IMR-90 (cell line): ENCODE measurements around the gene EREG. TPM values are rescaled to one million over a fixed set of nuclear protein-coding genes. Genes with fewer than 3 reads are reported as not detected.
A peak's percentile ranks its signal among the peaks of the same experiment; 100 is the strongest.

Experiments used
- ATAC-seq: fragments of 200-7000 bp; cut with Tn5 transposase; 2 replicates; pipeline ENCODE4 v1.9.1; 2020; ENCODE audit warnings: low read depth, mild to moderate bottlenecking, moderate library complexity
- BruUV-seq: library from RNA; stranded (reverse); fragments of 400-500 nt; replicated peaks from 2 replicates; lab custom pipeline; 2021; lab: Mats Ljungman, UMichigan
- CTCF ChIA-PET: fragments of 300-600 bp; formaldehyde crosslinking; extraction: SDS; loops from one replicate; lab custom pipeline; 2021; ENCODE audit warnings: antibody characterized with exemption; lab: Yijun Ruan, JAX
- POLR2A ChIA-PET: fragments of 300-600 bp; sonication (Branson Sonifier 250); formaldehyde crosslinking; loops from one replicate; lab custom pipeline; 2022; ENCODE audit warnings: antibody characterized with exemption; ENCODE audit not compliant: unreplicated experiment; lab: Charles Lee
- DNase-seq: peaks from one replicate; pipeline ENCODE4 v3.0.0; 2013
- H2AFZ ChIP-seq: replicated peaks from 2 replicates; pipeline ENCODE3; 2013; ENCODE audit warnings: low read length, mild to moderate bottlenecking; ENCODE audit not compliant: poor library complexity
- H2AK5ac ChIP-seq: 2 replicates; pipeline ENCODE4 v1.6.1; 2013; ENCODE audit warnings: low read depth, low read length, inconsistent platforms
- H2AK9ac ChIP-seq: replicated peaks from 2 replicates; pipeline ENCODE3; 2013; ENCODE audit warnings: mild to moderate bottlenecking, low read depth, low read length, moderate library complexity; ENCODE audit not compliant: poor library complexity
- H2BK120ac ChIP-seq: 2 replicates; pipeline ENCODE4 v1.6.1; 2013; ENCODE audit warnings: low read depth, low read length, inconsistent platforms
- H2BK15ac ChIP-seq: 3 replicates; pipeline ENCODE4 v1.6.1; 2013; ENCODE audit warnings: low read depth, low read length, inconsistent platforms
- H2BK20ac ChIP-seq: 2 replicates; pipeline ENCODE4 v1.6.1; 2013; ENCODE audit warnings: low read depth, mild to moderate bottlenecking, inconsistent platforms, low read length, moderate library complexity
- H2BK5ac ChIP-seq: 2 replicates; pipeline ENCODE4 v1.6.1; 2013; ENCODE audit warnings: mild to moderate bottlenecking, low read depth, low read length, inconsistent platforms; ENCODE audit not compliant: poor library complexity, severe bottlenecking
- H3K14ac ChIP-seq: replicated peaks from 2 replicates; pipeline ENCODE4 v1.6.1; 2013; ENCODE audit warnings: low read depth, low read length, inconsistent platforms
- H3K18ac ChIP-seq: 2 replicates; pipeline ENCODE4 v1.6.1; 2013; ENCODE audit warnings: low read depth, low read length, control low read depth
- H3K23ac ChIP-seq: 2 replicates; pipeline ENCODE4 v1.6.1; 2013; ENCODE audit warnings: low read depth, low read length, inconsistent platforms
- H3K27ac ChIP-seq: 2 replicates; pipeline ENCODE4 v1.5.1; 2013; ENCODE audit warnings: mild to moderate bottlenecking, control low read depth, low read length; ENCODE audit not compliant: insufficient read depth
- H3K27me3 ChIP-seq: 2 replicates; pipeline ENCODE4 v1.6.1; 2013; ENCODE audit warnings: low read length; ENCODE audit not compliant: control insufficient read depth, insufficient read depth
- H3K36me3 ChIP-seq: 2 replicates; pipeline ENCODE4 v1.6.1; 2013; ENCODE audit warnings: low read length, mixed read lengths; ENCODE audit not compliant: control insufficient read depth, insufficient read depth
- H3K4ac ChIP-seq: 2 replicates; pipeline ENCODE4 v1.6.1; 2013; ENCODE audit warnings: low read depth, low read length, inconsistent platforms
- H3K4me1 ChIP-seq: 2 replicates; pipeline ENCODE4 v1.6.1; 2013; ENCODE audit warnings: low read length, mixed read lengths; ENCODE audit not compliant: control insufficient read depth, insufficient read depth
- H3K4me2 ChIP-seq: 2 replicates; pipeline ENCODE4 v1.6.1; 2013; ENCODE audit warnings: low read depth, mild to moderate bottlenecking, control low read depth, low read length, moderate library complexity
- H3K4me3 ChIP-seq: 2 replicates; pipeline ENCODE4 v1.5.1; 2013; ENCODE audit warnings: low read depth, mild to moderate bottlenecking, control low read depth, low read length, moderate library complexity; ENCODE audit not compliant: insufficient read depth
- H3K56ac ChIP-seq: 2 replicates; pipeline ENCODE4 v1.6.1; 2013; ENCODE audit warnings: low read length, inconsistent platforms; ENCODE audit not compliant: insufficient read depth; ENCODE audit errors: extremely low read depth
- H3K79me1 ChIP-seq, 2 experiments: 2 replicates each; pipeline ENCODE4 v1.6.1; 2013; ENCODE audit warnings: low read length in 2 of 2, inconsistent platforms in 1 of 2, low read depth in 1 of 2
- H3K9ac ChIP-seq: 2 replicates; pipeline ENCODE4 v1.6.1; 2013; ENCODE audit warnings: low read depth, low read length, control low read depth
- H3K9me1 ChIP-seq: 2 replicates; pipeline ENCODE4 v1.6.1; 2013; ENCODE audit warnings: low read length, inconsistent platforms; ENCODE audit not compliant: insufficient read depth
- H3K9me3 ChIP-seq: 2 replicates; pipeline ENCODE4 v1.6.1; 2013; ENCODE audit warnings: low read length; ENCODE audit not compliant: control insufficient read depth, insufficient read depth
- H4K20me1 ChIP-seq: 2 replicates; pipeline ENCODE4 v1.6.1; 2013; ENCODE audit warnings: low read length, inconsistent platforms; ENCODE audit not compliant: insufficient read depth
- H4K5ac ChIP-seq: 2 replicates; pipeline ENCODE4 v1.6.1; 2013; ENCODE audit warnings: mild to moderate bottlenecking, low read depth, low read length, control low read depth
- H4K8ac ChIP-seq, 2 experiments: 2 replicates each; pipeline ENCODE4 v1.6.1; 2013; ENCODE audit warnings: low read depth in 2 of 2, low read length in 2 of 2, control low read depth in 1 of 2, inconsistent platforms in 1 of 2
- H4K91ac ChIP-seq: 2 replicates; pipeline ENCODE4 v1.6.1; 2013; ENCODE audit warnings: low read depth, low read length, inconsistent platforms; ENCODE audit not compliant: insufficient read depth
- BHLHE40 ChIP-seq: fragments of 150-350 bp; IDR thresholded peaks from 2 replicates; pipeline ENCODE4 v1.6.1; 2016; ENCODE audit warnings: mild to moderate bottlenecking, low read depth, low read length
- FOS ChIP-seq: fragments of 150-350 bp; IDR thresholded peaks from 2 replicates; pipeline ENCODE4 v1.6.1; 2016; ENCODE audit warnings: low read depth, low read length
- MAFK ChIP-seq: IDR thresholded peaks from 2 replicates; pipeline ENCODE4 v1.6.1; 2012; ENCODE audit warnings: low read depth, low read length, improper control_type of control experiment
- POLR2A ChIP-seq: IDR thresholded peaks from 2 replicates; pipeline ENCODE4 v1.6.1; 2012; ENCODE audit warnings: mild to moderate bottlenecking, low read depth, low read length
- USF2 ChIP-seq: fragments of 150-350 bp; IDR thresholded peaks from 2 replicates; pipeline ENCODE4 v1.6.1; 2017; ENCODE audit warnings: mild to moderate bottlenecking, antibody characterized with exemption, low read length, low read depth
- WGBS, 2 experiments: methylation state at CpG; one replicate each; pipeline versions ENCODE4 v1.1.5 to v1.1.7; 2013; ENCODE audit warnings: missing lambda C conversion rate in 2 of 2; ENCODE audit not compliant: insufficient read length in 1 of 2; ENCODE audit errors: extremely low coverage in 2 of 2; 5-methylcytosine and 5-hydroxymethylcytosine counted together
- dilution Hi-C: fragments of 300-500 bp; cut with HindIII; formaldehyde crosslinking; loops from one replicate; pipeline ENCODE4 v1.14.3; 2018; ENCODE audit warnings: low sequenced_read_pairs; ENCODE audit not compliant: unreplicated experiment
- in situ Hi-C: fragments of 300-500 bp; cut with MboI; formaldehyde crosslinking; loops from 3 replicates; pipeline ENCODE4 v1.14.3; 2019; ENCODE audit warnings: low sequenced_read_pairs, inconsistent platforms, mixed read lengths
- intact Hi-C: fragments of 100-400 bp; cut with micrococcal nuclease; formaldehyde crosslinking; loops from 2 replicates; pipeline ENCODE4 v1.10.0; 2022
- polyA plus RNA-seq, 3 experiments: library from polyadenylated mRNA; depleted of rRNA; stranded (reverse); fragments of >200 nt; gene quantifications; 2 replicates each; pipeline ENCODE4 v1.2.3, GENCODE V29; 2012; ENCODE audit warnings: low replicate concordance in 1 of 3
- total RNA-seq: library from RNA; depleted of rRNA; stranded (reverse); fragments of >200 nt; gene quantifications from 2 replicates; pipeline ENCODE4 v1.2.3, GENCODE V29; 2012

Gene EREG
- total and polyA plus RNA-seq, 2 of the 4 experiments (the other 2 are of a cell fraction): 0.26 to 0.36 TPM

DNA sequence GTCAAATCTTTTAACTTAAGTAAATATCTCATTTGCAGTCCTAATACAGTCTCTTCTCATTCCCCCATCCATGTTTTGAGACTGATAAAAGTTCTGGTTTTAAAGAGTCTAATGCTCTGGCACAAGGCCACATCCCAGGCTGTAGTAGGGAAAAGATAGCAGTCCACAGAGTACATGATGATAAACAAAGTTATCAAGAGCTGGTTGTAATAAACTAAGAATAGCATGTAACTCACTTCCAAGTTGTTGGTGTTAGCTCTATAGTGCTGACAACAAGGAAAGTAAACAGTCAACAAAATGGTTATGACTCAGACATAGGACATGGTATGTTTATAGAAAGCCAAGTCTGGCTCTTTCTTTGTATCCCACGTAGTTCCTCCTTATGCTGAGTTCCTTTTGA is 58.2 kb downstream of the EREG start:
- ChIA-PET POLR2A (no interaction called here), CTCF (interaction anchor here (1.5 to 1.6 kb wide), 2 partner anchors 22 to 248 kb away, joined by 3 read pairs; partner anchors contain the start of gene AREG)
- Histone ChIP-seq H2AFZ (no peak overlapping the region), H2BK120ac (no peak overlapping the region), H3K4me3 (no peak overlapping the region), H3K4ac (no peak overlapping the region), H3K4me2 (no peak overlapping the region), H3K4me1 (peaks cover 6% of the 10 kb centered on the region; the same call in 1 of the 2 replicates), H3K9me3 (no peaks in the 10 kb centered on the region), H3K27ac (no peak overlapping the region), H3K36me3 (no peaks in the 10 kb centered on the region), H3K56ac (no peak overlapping the region), H2AK9ac (no peak overlapping the region), H4K20me1 (no peaks in the 10 kb centered on the region), H3K18ac (no peak overlapping the region), H3K14ac (no peak overlapping the region), H3K79me1 (no peaks in the 10 kb centered on the region), H3K23ac (no peak overlapping the region), H2AK5ac (no peak overlapping the region), H3K27me3 (no peaks in the 10 kb centered on the region), H2BK15ac (no peak overlapping the region), H3K9me1 (peaks cover 1% of the 10 kb centered on the region; the same call in 1 of the 2 replicates), H4K91ac (no peak overlapping the region), H3K9ac (no peak overlapping the region), H4K8ac (no peak overlapping the region), H2BK20ac (no peak overlapping the region), H2BK5ac (no peak overlapping the region), H4K5ac (no peak overlapping the region)
- TF ChIP-seq POLR2A: no peak
- no peak for TF ChIP-seq USF2
- TF ChIP-seq BHLHE40: no peak
- TF ChIP-seq FOS: peak; percentile 71
- TF ChIP-seq MAFK: peak; percentile 49
- no TSS peak for BruUV-seq
- ATAC-seq (peak; percentile 73), DNase-seq (peak; percentile 79)
- no CpG with 5 or more reads among the region's 1 CpG for WGBS, 2 experiments
- intact Hi-C loops: no loop called here
- in situ Hi-C loops: no loop called here
- dilution Hi-C loops: no loop called here
